HepG2 (cell line): Measurements from ENCODE around the gene ZFR. TPM values are rescaled to one million over a fixed set of nuclear protein-coding genes. Genes with fewer than 3 reads are reported as not detected.

Experiments
- ATF7-NPFF ChIP-seq: sonication (generic); formaldehyde crosslinking; IDR thresholded peaks from 2 replicates; pipeline ENCODE4 v1.8.1; 2023; ENCODE audit warnings: mild to moderate bottlenecking, low read depth, missing genetic modification reagents, moderate library complexity
- CEBPZ ChIP-seq: IDR thresholded peaks from 2 replicates; pipeline ENCODE4 v1.6.1; 2012; ENCODE audit warnings: low read length, improper control_type of control experiment
- FOXC1 ChIP-seq: sonication (generic); formaldehyde crosslinking; IDR thresholded peaks from 2 replicates; pipeline ENCODE4 v1.8.0; 2022; ENCODE audit warnings: mild to moderate bottlenecking, missing genetic modification reagents, borderline replicate concordance
- MAFK ChIP-seq, 2 experiments: IDR thresholded peaks in 1 of 2; conservative IDR thresholded peaks in 1 of 2; 2 replicates each; pipeline ENCODE4 v1.6.1; 2011; ENCODE audit warnings: improper control_type of control experiment in 2 of 2, low read length in 2 of 2
- MATR3 ChIP-seq: sonication (generic); formaldehyde crosslinking; IDR thresholded peaks from 2 replicates; pipeline ENCODE4 v1.4.0; 2020; ENCODE audit warnings: missing genetic modification reagents
- NR3C1 ChIP-seq: sonication (generic); formaldehyde crosslinking; IDR thresholded peaks from 2 replicates; pipeline ENCODE4 v1.4.0; 2020; ENCODE audit warnings: missing genetic modification reagents
- POLR2A ChIP-seq, 2 experiments: IDR thresholded peaks; 2 replicates each; pipeline ENCODE4 v1.6.1; 2011; ENCODE audit warnings: low read depth in 2 of 2, low read length in 2 of 2, mild to moderate bottlenecking in 1 of 2, moderate library complexity in 1 of 2; ENCODE audit not compliant: insufficient read depth in 1 of 2
- RBM39 ChIP-seq: fragments of 200-400 bp; formaldehyde crosslinking; IDR thresholded peaks from one replicate; pipeline ENCODE4 v1.6.1; 2018; ENCODE audit warnings: antibody characterized with exemption, mild to moderate bottlenecking, low read depth, low read length; ENCODE audit not compliant: poor library complexity, severe bottlenecking
- RNF219 ChIP-seq: sonication (generic); formaldehyde crosslinking; IDR thresholded peaks from 2 replicates; pipeline ENCODE4 v1.5.0; 2020; ENCODE audit warnings: mild to moderate bottlenecking, missing genetic modification reagents
- SATB2 ChIP-seq: sonication (generic); formaldehyde crosslinking; IDR thresholded peaks from 2 replicates; pipeline ENCODE4 v1.5.0; 2020; ENCODE audit warnings: missing genetic modification reagents
- SP4 ChIP-seq: sonication (generic); formaldehyde crosslinking; IDR thresholded peaks from 2 replicates; pipeline ENCODE4 v1.8.1; 2023; ENCODE audit warnings: mild to moderate bottlenecking, missing genetic modification reagents
- THYN1 ChIP-seq: sonication (generic); formaldehyde crosslinking; IDR thresholded peaks from 2 replicates; pipeline ENCODE4 v1.8.1; 2023; ENCODE audit warnings: low read depth, mild to moderate bottlenecking, moderate library complexity, missing genetic modification reagents, borderline replicate concordance
- ZHX2 ChIP-seq, 2 experiments: sonication (generic) in 1 of 2; formaldehyde crosslinking in 1 of 2; IDR thresholded peaks; 2 replicates each; pipeline versions ENCODE4 v1.6.1 to v1.9.0; 2014 to 2022; ENCODE audit warnings: antibody characterized with exemption in 1 of 2, borderline replicate concordance in 1 of 2, inconsistent platforms in 1 of 2, low read depth in 1 of 2, missing genetic modification reagents in 1 of 2
- ZNF12 ChIP-seq: sonication (generic); formaldehyde crosslinking; IDR thresholded peaks from 2 replicates; pipeline ENCODE4 v1.5.0; 2020; ENCODE audit warnings: missing genetic modification reagents
- ZNF138 ChIP-seq: sonication (generic); formaldehyde crosslinking; IDR thresholded peaks from 2 replicates; pipeline ENCODE4 v1.5.0; 2020; ENCODE audit warnings: mild to moderate bottlenecking, low read depth, missing genetic modification reagents
- ZNF333 ChIP-seq: sonication (generic); formaldehyde crosslinking; IDR thresholded peaks from 2 replicates; pipeline ENCODE4 v1.4.0; 2020; ENCODE audit warnings: mild to moderate bottlenecking, missing genetic modification reagents, borderline replicate concordance
- ZNF629 ChIP-seq: sonication (generic); formaldehyde crosslinking; conservative IDR thresholded peaks from 2 replicates; pipeline ENCODE4 v1.5.0; 2020; ENCODE audit warnings: missing genetic modification reagents
- ZNF782 ChIP-seq: sonication (generic); formaldehyde crosslinking; IDR thresholded peaks from 2 replicates; pipeline ENCODE4 v1.4.0; 2020; ENCODE audit warnings: missing genetic modification reagents, mild to moderate bottlenecking, borderline replicate concordance
- ZSCAN20 ChIP-seq: sonication (generic); formaldehyde crosslinking; IDR thresholded peaks from 2 replicates; pipeline ENCODE4 v1.4.0; 2020; ENCODE audit warnings: missing genetic modification reagents, mild to moderate bottlenecking, borderline replicate concordance
- polyA plus RNA-seq, 8 experiments: library from polyadenylated mRNA; depleted of rRNA in 3 of 8; stranded (reverse) in 7 of 8; unstranded in 1 of 8; fragments of >200 nt; fragmentation: Illumina TruSeq in 4 of 8; extraction: Trizol in 4 of 8; gene quantifications; 2 replicates each; pipeline versions ENCODE4 v1.2.1 to v1.2.3, GENCODE V29; 2011 to 2016; ENCODE audit warnings: low read depth in 4 of 8, missing spikeins in 1 of 8, mixed read lengths in 1 of 8; ENCODE audit not compliant: insufficient read depth in 1 of 8
- total RNA-seq, 5 experiments: library from RNA; depleted of rRNA; stranded (reverse); fragments of >200 nt; fragmentation: Illumina TruSeq; extraction: Trizol; gene quantifications; 2 replicates each; pipeline ENCODE4 v1.2.3, GENCODE V29; 2016; ENCODE audit warnings: low read depth in 1 of 5

The ZFR gene
- total and polyA plus RNA-seq, 2 of the 13 experiments (the other 11 are each of a cell fraction or from before 2014, with no cell fraction given), result 89.0 to 92.8 TPM

- TF ChIP-seq FOXC1 (no peak), SATB2 (CRISPR knock-in tag) (no peak), RNF219 (no peak), ZNF12 (CRISPR knock-in tag) (no peak), ATF7-NPFF (CRISPR knock-in tag) (no peak), ZNF782 (CRISPR knock-in tag) (no peak), MATR3 (no peak), ZNF138 (CRISPR knock-in tag) (no peak), MAFK (conservative IDR thresholded peaks at IDR 0.05 in 1 of 2, IDR thresholded peaks at IDR 0.05 in 1 of 2; ENCODE audit: low read length in 2 of 2) (no peak), SP4 (CRISPR knock-in tag) (no peak), ZHX2 (IDR thresholded peaks at IDR 0.05; ENCODE audit: low read depth) (no peak), ZHX2 (CRISPR knock-in tag; IDR thresholded peaks at IDR 0.05; ENCODE audit: borderline replicate concordance) (no peak), ZNF629 (CRISPR knock-in tag) (no peak), CEBPZ (no peak), ZSCAN20 (CRISPR knock-in tag) (no peak), ZNF333 (CRISPR knock-in tag) (no peak), THYN1 (CRISPR knock-in tag) (no peak), POLR2A (IDR thresholded peaks at IDR 0.05; ENCODE audit: insufficient read depth in 1 of 2, low read depth in 2 of 2, low read length in 2 of 2) (no peak), NR3C1 (CRISPR knock-in tag) (no peak), RBM39 (no peak)
Observed at GRCh38 chr5:32343058-32343672, 101.4 kb downstream of the ZFR start (continued).
